ENCODE results near the gene NLRP6. TPM values are rescaled to one million over a fixed set of nuclear protein-coding genes. Genes with fewer than 3 reads are reported as not detected.
"Not testable (repeated sequence)": the region's sequence is repeated elsewhere in the genome, so short reads cannot be mapped to it uniquely, and the experiment has no call there.

Gene NLRP6
- total RNA-seq, 1 experiment from 2014 or later = not detected

DNA sequence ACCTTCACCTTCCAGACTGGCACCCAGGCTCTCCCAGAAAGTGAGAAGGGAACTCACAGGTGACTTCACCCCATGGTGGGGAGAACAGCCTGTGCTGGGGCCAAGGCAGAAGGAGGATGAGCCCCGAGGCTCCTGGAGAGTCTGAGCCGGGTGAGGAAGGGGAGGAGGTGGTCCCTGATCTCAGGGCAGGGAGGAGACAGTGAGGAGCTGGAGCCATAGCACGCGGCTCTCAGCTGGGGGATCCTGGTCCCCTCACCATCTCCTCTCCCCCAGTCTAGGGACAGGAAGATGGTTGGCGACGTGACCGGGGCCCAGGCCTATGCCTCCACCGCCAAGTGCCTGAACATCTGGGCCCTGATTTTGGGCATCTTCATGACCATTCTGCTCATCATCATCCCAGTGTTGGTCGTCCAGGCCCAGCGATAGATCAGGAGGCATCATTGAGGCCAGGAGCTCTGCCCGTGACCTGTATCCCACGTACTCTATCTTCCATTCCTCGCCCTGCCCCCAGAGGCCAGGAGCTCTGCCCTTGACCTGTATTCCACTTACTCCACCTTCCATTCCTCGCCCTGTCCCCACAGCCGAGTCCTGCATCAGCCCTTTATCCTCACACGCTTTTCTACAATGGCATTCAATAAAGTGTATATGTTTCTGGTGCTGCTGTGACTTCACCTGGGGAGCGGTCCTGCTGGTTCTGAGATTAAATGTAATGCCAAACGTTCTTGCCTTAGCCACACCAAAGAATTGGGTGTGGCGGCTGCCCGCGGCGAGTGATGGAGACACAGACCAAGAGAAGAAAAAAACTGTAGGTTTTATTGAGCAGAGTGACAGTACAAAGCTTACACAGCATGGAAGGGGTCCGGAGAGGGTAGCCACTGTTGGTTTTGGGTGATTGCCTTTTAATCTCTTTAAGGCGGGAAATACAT lies 30.8 kb downstream of the NLRP6 start:
- DNase-seq (ENCODE audit: low read depth) = not testable (repeated sequence)

- not testable (repeated sequence) for DNase-seq (ENCODE audit: low read depth)
These were observed 31.9 kb downstream of the NLRP6 start for GRCh38 chr11:309979-310572.

DNA sequence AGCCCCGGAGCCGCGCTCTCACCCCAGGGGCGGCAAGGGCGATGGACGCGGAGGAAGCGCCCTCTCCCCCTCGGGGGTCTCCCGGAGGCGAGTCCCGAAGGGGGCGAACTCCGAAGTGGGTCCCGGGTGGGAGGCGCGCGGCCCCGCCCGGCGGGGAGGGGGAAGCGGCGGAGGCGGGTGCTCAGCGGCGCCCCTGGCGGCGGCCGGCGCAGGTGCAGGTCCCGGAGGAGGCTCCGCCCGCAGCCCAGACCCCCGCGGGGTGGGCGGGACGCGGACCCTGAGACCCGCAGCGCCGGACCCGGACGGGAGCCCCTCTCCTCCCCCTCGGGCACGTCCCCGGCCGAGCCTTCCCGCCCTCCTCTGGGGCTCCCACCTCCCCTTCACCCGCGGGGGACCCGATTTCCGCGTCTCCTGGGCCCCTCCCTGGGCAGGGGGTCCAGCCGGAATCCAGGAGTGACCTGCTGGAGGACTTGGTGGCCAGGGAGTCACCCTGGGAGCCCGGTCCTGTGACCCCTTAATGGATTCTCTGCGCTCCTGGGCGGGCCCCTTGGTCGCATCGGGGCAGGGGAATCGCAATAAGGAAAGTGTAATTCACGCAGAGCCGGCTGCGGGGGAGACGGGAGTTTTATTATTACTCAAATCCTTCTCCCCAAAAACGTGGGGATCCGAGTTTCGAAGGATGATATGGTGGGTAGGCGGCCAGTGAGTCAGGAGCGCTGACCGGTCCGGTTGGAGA lies 33.0 kb downstream of the NLRP6 start:
- not testable (repeated sequence) for DNase-seq (ENCODE audit: low read depth)

- DNase-seq (ENCODE audit: low read depth) = no peak
These were observed 34.0 kb downstream of the NLRP6 start for GRCh38 chr11:312092-312816.

GRCh38 chr11:313304-313786 lies 35.1 kb downstream of the NLRP6 start:
- no peak for DNase-seq (ENCODE audit: low read depth)

DNA sequence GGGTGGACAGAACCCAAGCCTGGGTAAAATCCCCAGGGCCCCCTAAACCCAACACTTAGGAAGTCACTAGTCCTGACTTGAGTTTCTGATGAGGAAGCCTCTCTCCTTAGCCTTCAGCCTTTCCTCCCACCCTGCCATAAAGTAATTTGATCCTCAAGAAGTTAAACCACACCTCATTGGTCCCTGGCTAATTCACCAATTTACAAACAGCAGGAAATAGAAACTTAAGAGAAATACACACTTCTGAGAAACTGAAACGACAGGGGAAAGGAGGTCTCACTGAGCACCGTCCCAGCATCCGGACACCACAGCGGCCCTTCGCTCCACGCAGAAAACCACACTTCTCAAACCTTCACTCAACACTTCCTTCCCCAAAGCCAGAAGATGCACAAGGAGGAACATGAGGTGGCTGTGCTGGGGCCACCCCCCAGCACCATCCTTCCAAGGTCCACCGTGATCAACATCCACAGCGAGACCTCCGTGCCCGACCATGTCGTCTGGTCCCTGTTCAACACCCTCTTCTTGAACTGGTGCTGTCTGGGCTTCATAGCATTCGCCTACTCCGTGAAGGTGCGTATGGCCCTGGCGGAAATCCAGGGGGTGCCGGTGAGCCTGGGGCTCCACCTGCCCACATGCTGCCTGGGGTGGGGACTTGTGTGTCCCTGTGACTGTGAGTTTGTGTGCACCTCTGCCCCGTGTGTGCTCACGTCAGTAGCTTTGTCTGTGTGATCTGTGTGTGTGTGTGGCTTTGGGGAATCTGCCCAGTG lies 35.8 kb downstream of the NLRP6 start, which contains the start of gene IFITM1:
Gene IFITM1 (plus strand): TSS at position 254 of the 767 bp plus-strand sequence. CDS start 131 bp downstream, at position 385.
- DNase-seq (ENCODE audit: low read depth) = peak; percentile 58

DNA sequence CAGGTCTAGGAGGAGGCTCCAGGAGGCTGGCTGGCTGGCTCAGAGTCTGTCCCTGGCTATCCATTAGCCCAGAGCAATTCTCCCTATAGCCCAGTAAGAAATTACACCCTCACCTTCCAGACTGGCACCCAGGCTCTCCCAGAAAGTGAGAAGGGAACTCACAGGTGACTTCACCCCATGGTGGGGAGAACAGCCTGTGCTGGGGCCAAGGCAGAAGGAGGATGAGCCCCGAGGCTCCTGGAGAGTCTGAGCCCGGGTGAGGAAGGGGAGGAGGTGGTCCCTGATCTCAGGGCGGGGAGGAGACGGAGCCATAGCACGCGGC lies 36.3 kb downstream of the NLRP6 start:
- DNase-seq (ENCODE audit: low read depth) = not testable (repeated sequence)

DNA sequence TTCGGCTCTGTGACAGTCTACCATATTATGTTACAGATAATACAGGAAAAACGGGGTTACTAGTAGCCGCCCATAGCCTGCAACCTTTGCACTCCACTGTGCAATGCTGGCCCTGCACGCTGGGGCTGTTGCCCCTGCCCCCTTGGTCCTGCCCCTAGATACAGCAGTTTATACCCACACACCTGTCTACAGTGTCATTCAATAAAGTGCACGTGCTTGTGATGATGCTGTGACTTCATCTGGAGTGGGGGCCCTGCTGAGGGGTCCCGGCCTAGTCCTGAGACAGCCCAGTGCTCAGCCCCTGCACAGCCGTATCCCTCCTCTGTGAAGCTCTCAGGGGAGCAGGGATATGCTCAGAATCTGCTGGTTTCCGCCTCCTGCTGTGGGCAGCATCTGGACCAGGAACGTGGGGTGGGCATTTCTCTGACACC lies 36.9 kb downstream of the NLRP6 start:
- no peak for DNase-seq (ENCODE audit: low read depth)

GRCh38 chr11:315516-315994 lies 37.3 kb downstream of the NLRP6 start:
- no peak for DNase-seq (ENCODE audit: low read depth)

- no peak for DNase-seq (ENCODE audit: low read depth)
These were observed 38.0 kb downstream of the NLRP6 start for GRCh38 chr11:316031-316701.

DNA sequence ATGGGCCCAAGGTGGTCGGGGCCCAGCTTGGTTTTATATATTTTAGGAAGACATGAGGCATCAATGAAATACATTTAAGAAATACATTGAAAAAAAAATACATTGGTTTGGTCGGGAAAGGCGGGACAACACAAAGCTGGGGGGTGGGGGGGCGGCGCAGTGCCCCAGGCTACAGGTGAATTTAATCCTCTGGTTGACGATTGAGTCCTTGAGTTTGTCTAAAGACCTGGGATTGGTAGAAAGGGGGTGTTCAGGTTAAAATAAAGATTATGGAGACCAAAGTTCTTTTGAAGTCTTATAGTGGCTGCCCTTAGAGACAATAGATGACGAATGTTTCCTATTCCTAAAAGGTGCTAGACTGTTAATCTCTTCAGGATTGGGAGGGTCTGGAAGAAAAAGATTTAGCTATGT lies 38.7 kb downstream of the NLRP6 start:
- no peak for DNase-seq (ENCODE audit: low read depth)

DNA sequence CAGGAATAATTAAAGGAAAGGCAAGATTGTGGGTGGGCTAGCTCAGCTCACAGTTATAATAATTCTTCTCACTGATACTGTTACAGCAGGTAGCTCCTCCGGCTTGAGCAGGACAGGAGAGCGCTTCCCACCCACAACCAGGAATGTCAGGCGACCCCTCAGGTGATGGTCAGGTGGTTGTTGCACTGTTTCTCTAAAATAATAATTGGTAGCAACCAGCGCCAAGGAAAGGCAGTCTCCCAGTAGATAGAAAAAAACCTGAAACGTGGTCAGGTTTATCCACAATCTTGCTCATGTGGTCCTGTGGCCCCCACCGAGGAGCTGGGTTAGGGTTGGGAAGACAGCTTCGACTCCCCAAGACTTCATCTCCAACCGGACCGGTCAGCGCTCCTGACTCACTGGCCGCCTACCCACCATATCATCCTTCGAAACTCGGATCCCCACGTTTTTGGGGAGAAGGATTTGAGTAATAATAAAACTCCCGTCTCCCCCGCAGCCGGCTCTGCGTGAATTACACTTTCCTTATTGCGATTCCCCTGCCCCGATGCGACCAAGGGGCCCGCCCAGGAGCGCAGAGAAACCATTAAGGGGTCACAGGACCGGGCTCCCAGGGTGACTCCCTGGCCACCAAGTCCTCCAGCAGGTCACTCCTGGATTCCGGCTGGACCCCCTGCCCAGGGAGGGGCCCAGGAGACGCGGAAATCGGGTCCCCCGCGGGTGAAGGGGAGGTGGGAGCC lies 39.6 kb downstream of the NLRP6 start:
- not testable (repeated sequence) for DNase-seq (ENCODE audit: low read depth)

DNA sequence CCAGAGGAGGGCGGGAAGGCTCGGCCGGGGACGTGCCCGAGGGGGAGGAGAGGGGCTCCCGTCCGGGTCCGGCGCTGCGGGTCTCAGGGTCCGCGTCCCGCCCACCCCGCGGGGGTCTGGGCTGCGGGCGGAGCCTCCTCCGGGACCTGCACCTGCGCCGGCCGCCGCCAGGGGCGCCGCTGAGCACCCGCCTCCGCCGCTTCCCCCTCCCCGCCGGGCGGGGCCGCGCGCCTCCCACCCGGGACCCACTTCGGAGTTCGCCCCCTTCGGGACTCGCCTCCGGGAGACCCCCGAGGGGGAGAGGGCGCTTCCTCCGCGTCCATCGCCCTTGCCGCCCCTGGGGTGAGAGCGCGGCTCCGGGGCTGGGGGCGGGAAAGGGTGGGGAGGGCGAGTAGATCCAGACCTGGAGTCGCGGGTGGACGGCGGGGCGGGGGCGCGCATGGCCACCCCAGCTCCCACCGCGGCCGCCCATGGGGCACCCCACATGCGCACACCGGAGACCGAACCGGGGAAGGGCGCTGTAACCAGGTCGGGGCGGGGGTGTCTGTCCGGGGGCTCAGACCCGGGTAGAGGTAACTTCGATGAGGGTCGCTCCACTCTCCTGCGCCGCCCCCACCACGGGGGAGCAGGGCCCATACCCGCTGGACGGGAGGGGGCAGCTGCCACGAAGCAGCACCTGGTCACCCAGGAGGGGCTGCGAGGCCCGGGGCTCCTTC lies 40.4 kb downstream of the NLRP6 start:
- not testable (repeated sequence) for DNase-seq (ENCODE audit: low read depth)

- not testable (repeated sequence) for DNase-seq (ENCODE audit: low read depth)
These were observed 41.1 kb downstream of the NLRP6 start for GRCh38 chr11:319121-319887.

- DNase-seq (ENCODE audit: low read depth) = not testable (repeated sequence)
These were observed 41.7 kb downstream of the NLRP6 start for GRCh38 chr11:319888-320273.

DNA sequence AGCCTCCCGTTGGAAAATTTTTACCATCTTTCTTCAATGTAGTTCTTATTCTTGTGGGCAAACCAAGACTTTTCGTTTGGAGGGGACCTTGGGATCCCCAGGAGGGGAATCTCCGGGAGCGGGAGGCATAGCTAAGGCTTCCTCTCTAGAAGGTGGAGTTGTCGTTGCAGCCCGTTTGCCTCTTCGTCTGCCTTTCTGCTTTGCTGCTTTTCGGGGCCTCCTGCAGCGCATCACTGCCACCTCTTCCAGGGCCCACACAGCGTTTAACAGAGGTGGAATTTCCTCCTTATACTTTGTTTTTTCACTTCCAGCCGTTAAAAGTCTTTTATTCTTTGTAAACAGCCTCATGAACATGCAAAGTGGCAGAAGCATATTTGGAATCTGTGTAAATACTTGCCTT lies 45.9 kb downstream of the NLRP6 start:
- DNase-seq (ENCODE audit: low read depth) = no peak

DNA sequence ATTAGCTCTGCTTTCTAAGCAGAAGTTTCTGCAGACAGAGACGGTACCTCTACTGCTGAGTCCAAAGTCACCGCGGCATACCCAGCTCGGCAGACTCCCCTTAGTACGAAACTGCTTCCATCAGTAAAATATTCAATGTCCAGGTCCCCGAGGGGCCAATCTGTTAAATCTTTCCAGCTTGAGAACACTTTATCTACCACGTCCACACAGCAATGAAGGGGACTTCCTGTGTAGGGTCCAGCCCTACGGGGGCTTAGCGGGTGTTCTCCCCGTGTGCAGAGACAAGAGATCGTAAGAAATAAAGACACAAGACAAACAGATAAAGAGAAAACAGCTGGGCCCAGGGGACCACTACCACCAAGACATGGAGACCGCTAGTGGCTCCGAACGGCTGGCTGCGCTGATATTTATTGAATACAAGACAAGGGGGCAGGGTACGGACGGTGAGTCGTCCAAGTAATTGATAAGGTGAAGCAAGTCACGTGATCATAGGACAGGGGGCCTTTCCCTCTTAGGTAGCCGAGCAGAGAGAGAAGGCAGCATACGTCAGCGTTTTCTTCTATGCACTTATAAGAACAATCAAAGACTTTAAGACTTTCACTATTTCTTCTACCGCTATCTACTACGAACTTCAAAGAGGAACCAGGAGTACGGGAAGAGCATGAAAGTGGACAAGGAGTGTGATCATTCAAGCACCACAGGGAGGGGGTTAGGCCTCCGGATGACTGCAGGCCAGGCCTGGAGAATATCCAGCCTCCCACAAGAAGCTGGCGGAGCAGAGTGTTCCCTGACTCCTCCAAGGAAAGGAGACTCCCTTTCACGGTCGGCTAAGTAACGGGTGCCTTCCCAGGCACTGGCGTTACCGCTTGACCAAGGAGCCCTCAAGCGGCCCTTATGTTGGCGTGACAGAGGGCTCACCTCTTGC lies 46.6 kb downstream of the NLRP6 start:
- DNase-seq (ENCODE audit: low read depth) = not testable (repeated sequence)
